B cell (primary cell): ENCODE measurements around the gene FAU. TPM values are rescaled to one million over a fixed set of nuclear protein-coding genes. Genes with fewer than 3 reads are reported as not detected.

Experiments
- ATAC-seq: fragments of 200-7000 bp; cut with Tn5 transposase; one replicate; pipeline ENCODE4 v1.10.0; 2021; ENCODE audit warnings: low read depth, mild to moderate bottlenecking, moderate number of reproducible peaks, moderate library complexity
- CTCF ChIA-PET: fragments of 350-600 bp; sonication (Branson Sonifier 250); formaldehyde crosslinking; loops from one replicate; lab custom pipeline; 2021; ENCODE audit warnings: antibody characterized with exemption, inconsistent platforms; lab: Charles Lee
- POLR2A ChIA-PET: fragments of 350-600 bp; sonication (Branson Sonifier 250); formaldehyde crosslinking; loops from one replicate; lab custom pipeline; 2021; ENCODE audit warnings: antibody characterized with exemption; lab: Charles Lee
- DNase-seq: peaks from one replicate; pipeline ENCODE4 v3.0.0; 2013
- H2AFZ ChIP-seq: 2 replicates; pipeline ENCODE4 v1.6.1; 2012; ENCODE audit warnings: mild to moderate bottlenecking, low read depth, low read length; ENCODE audit not compliant: insufficient read depth, poor library complexity, severe bottlenecking
- H3K27ac ChIP-seq, 2 donors: 1 replicate in 1 of 2; 2 replicates in 1 of 2; pipeline ENCODE4 v1.5.1; 2012 to 2013; ENCODE audit warnings: low read length in 2 of 2, mild to moderate bottlenecking in 2 of 2, moderate library complexity in 1 of 2
- H3K27me3 ChIP-seq, 4 experiments: fragments of 200-600 bp in 1 of 4; sonication (generic) in 1 of 4; replicated peaks in 1 of 4; 1 replicate in 2 of 4; 2 replicates in 2 of 4; pipeline versions ENCODE4 v1.6.1 to v1.7.0; 2013 to 2016; ENCODE audit warnings: low read length in 3 of 4, mild to moderate bottlenecking in 2 of 4, mixed read lengths in 1 of 4, moderate library complexity in 1 of 4; ENCODE audit not compliant: insufficient read depth in 4 of 4, control insufficient read depth in 3 of 4; ENCODE audit errors: control extremely low read depth in 1 of 4
- H3K36me3 ChIP-seq, 2 experiments: replicated peaks in 1 of 2; 1 replicate in 1 of 2; 2 replicates in 1 of 2; pipeline versions ENCODE4 v1.6.1 to v1.7.1; 2013; ENCODE audit warnings: low read length in 1 of 2; ENCODE audit not compliant: insufficient read depth in 2 of 2, control insufficient read depth in 1 of 2; ENCODE audit errors: control extremely low read depth in 1 of 2, extremely low read depth in 1 of 2
- H3K4me1 ChIP-seq, 2 donors: fragments of 200-600 bp in 1 of 2; sonication (generic) in 1 of 2; 1 replicate in 1 of 2; 2 replicates in 1 of 2; pipeline versions ENCODE4 v1.5.1 to v1.6.1; 2013 to 2017; ENCODE audit warnings: low read length in 2 of 2; ENCODE audit not compliant: control insufficient read depth in 2 of 2, insufficient read depth in 2 of 2
- H3K4me2 ChIP-seq: replicated peaks from 2 replicates; pipeline ENCODE3; 2012; ENCODE audit warnings: mild to moderate bottlenecking, low read depth, low read length; ENCODE audit not compliant: poor library complexity, severe bottlenecking
- H3K4me3 ChIP-seq, 5 experiments: fragments of 200-600 bp in 1 of 5; sonication (generic) in 1 of 5; 1 replicate in 3 of 5; 2 replicates in 2 of 5; pipeline versions ENCODE4 v1.5.1 to v1.7.0; 2011 to 2016; ENCODE audit warnings: low read length in 4 of 5, mild to moderate bottlenecking in 4 of 5, low read depth in 2 of 5, control low read depth in 1 of 5, moderate library complexity in 1 of 5; ENCODE audit not compliant: insufficient read depth in 1 of 5; ENCODE audit errors: control extremely low read depth in 1 of 5, extremely low read depth in 1 of 5
- H3K79me2 ChIP-seq: fragments of 200-600 bp; sonication (generic); one replicate; pipeline ENCODE4 v1.6.0; 2016; ENCODE audit warnings: low read length; ENCODE audit not compliant: control insufficient read depth, insufficient read depth
- H3K9ac ChIP-seq: fragments of 200-600 bp; sonication (generic); 2 replicates; pipeline ENCODE4 v1.6.1; 2017; ENCODE audit warnings: mild to moderate bottlenecking, low read length, moderate library complexity
- H3K9me3 ChIP-seq, 3 donors: one replicate each; pipeline versions ENCODE4 v1.6.1 to v1.7.1; 2013; ENCODE audit warnings: low read length in 2 of 3; ENCODE audit not compliant: control insufficient read depth in 2 of 3, insufficient read depth in 1 of 3; ENCODE audit errors: control extremely low read depth in 1 of 3
- H4K20me1 ChIP-seq: 2 replicates; pipeline ENCODE4 v1.6.0; 2012; ENCODE audit warnings: mild to moderate bottlenecking, low read length; ENCODE audit not compliant: insufficient read depth, control insufficient read depth, poor library complexity, severe bottlenecking
- H3K27ac Mint-ChIP-seq: one replicate; pipeline ENCODE4 v1.8.0; 2021; ENCODE audit warnings: mixed read lengths
- H3K27me3 Mint-ChIP-seq: one replicate; pipeline ENCODE4 v1.8.0; 2021; ENCODE audit warnings: mixed read lengths
- H3K4me1 Mint-ChIP-seq: one replicate; pipeline ENCODE4 v1.8.0; 2021; ENCODE audit warnings: mixed read lengths
- H3K4me3 Mint-ChIP-seq: one replicate; pipeline ENCODE4 v1.8.0; 2021; ENCODE audit warnings: mixed read lengths
- H3K9me3 Mint-ChIP-seq: one replicate; pipeline ENCODE4 v1.8.0; 2022; ENCODE audit warnings: mixed read lengths; ENCODE audit not compliant: insufficient read depth
- CTCF ChIP-seq: fragments of 200-600 bp; IDR thresholded peaks from one replicate; pipeline ENCODE4 v1.8.0; 2022; ENCODE audit warnings: antibody characterized with exemption, mild to moderate bottlenecking
- EZH2 ChIP-seq: IDR thresholded peaks from 2 replicates; pipeline ENCODE4 v1.6.1; 2012; ENCODE audit warnings: borderline replicate concordance, low read depth, mild to moderate bottlenecking, moderate library complexity, low read length; ENCODE audit not compliant: insufficient read depth, poor library complexity, severe bottlenecking
- WGBS: methylation state at CpG from one replicate; pipeline ENCODE4 v1.1.5; 2013; ENCODE audit warnings: missing lambda C conversion rate; ENCODE audit not compliant: insufficient coverage; 5-methylcytosine and 5-hydroxymethylcytosine counted together
- intact Hi-C: fragments of 100-400 bp; cut with micrococcal nuclease; formaldehyde crosslinking; loops from one replicate; pipeline ENCODE4 v1.10.0; 2022
- polyA plus RNA-seq: library from polyadenylated mRNA; depleted of rRNA; stranded (reverse); fragments of >200 nt; gene quantifications from 2 replicates; pipeline ENCODE4 v1.2.3, GENCODE V29; 2012
- total RNA-seq, 2 donors: library from RNA; stranded (reverse); fragments of 120-200 nt in 1 of 2; gene quantifications; 1 replicate in 1 of 2; 2 replicates in 1 of 2; pipeline versions ENCODE4 v1.2.3 to v1.2.4, GENCODE V29; 2013 to 2022

Gene FAU
- total and polyA plus RNA-seq, 2 donors (not counting 1 experiment from before 2014, with no cell fraction given), result 1,318 to 1,559 TPM

- Histone ChIP-seq H2AFZ (no peak overlapping the region), H4K20me1 (peaks cover 85% of the 10 kb centered on the region)
These were observed 6.5 kb upstream of the FAU start for GRCh38 chr11:65128182-65129145.

More at GRCh38 chr11:65128182-65129145, 6.5 kb upstream of the FAU start:
- no peak for ATAC-seq
- H3K27me3 Mint-ChIP-seq, result no peaks in the 10 kb centered on the region
- H3K9me3 ChIP-seq, result no peaks in the 10 kb centered on the region
- 92% methylated on average over 11 of the region's 15 CpGs for WGBS
- CTCF ChIA-PET, result interaction anchor here (1.5 to 4.4 kb wide), 2 partner anchors 11 to 16 kb away, joined by 4 to 20 read pairs; partner anchors contain the start of genes TM7SF2 and ZNHIT2
- peak overlapping the region; percentile 56 for H3K27ac Mint-ChIP-seq
- TF ChIP-seq CTCF (no peak), EZH2 (no peak)
- no peaks in the 10 kb centered on the region for H3K9me3 Mint-ChIP-seq
- POLR2A ChIA-PET, result interaction anchor here (0.5 to 8.8 kb wide), 4 partner anchors 9 to 50 kb away, joined by 3 to 160 read pairs (median 4); partner anchors contain the start of genes FAU, MRPL49, SPDYC and ZNHIT2
- H3K4me2 ChIP-seq, result no peak overlapping the region
- H3K4me3 ChIP-seq, result no peak overlapping the region
- peaks cover 3 to 83% of the 10 kb centered on the region in 2 experiments for H3K36me3 ChIP-seq
- no peak overlapping the region for H3K27ac ChIP-seq
- H3K4me1 ChIP-seq, result peaks cover 32 to 58% of the 10 kb centered on the region in 2 donors
- no peaks in the 10 kb centered on the region for H3K27me3 ChIP-seq
- intact Hi-C loops, result no loop called here
- no peak for DNase-seq
- peaks cover 78% of the 10 kb centered on the region for H3K79me2 ChIP-seq
- no peak overlapping the region for H3K4me3 Mint-ChIP-seq
- H3K4me1 Mint-ChIP-seq, result peaks cover 52% of the 10 kb centered on the region
- no peak overlapping the region for H3K9ac ChIP-seq
